ENCODE results near the gene RPS2. TPM values are rescaled to one million over a fixed set of nuclear protein-coding genes. Genes with fewer than 3 reads are reported as not detected.

Gene RPS2
- total RNA-seq, 2 experiments from 2014 or later: 2,461 to 3,120 TPM

DNA sequence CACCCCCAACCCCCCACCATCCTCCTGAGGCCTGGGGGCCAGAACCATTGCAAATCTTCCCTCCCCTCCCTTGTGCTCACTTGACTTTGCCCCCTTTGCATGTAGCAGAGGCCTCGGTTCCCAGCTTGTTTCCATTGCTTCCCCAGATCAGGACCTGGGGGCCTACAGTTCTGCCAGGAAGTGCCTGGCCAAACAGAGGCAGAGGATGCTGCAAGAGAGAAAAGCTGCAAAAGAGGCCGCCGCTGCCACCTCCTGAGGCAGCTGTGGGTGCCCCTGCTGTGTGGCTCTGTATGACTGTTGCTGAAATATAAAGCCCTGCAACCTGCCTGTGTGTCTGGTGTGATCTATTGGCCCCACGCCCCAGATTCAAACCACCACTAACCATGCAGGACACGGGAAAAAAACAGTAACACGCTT lies 3.0 kb downstream of the RPS2 start:
- Histone ChIP-seq H3K27ac (ENCODE audit: low read depth, low read length, poor library complexity, severe bottlenecking) (peak overlapping the region; percentile 80), H3K9me3 (ENCODE audit: low read length) (no peaks in the 10 kb centered on the region), H3K4me3 (ENCODE audit: low read depth, low read length, poor library complexity, severe bottlenecking) (peak overlapping the region; percentile 82), H2AFZ (ENCODE audit: low read length) (no peak overlapping the region), H3K36me3 (ENCODE audit: insufficient read depth, low read length) (peaks cover 57% of the 10 kb centered on the region), H3K79me2 (ENCODE audit: insufficient read depth, low read depth, low read length) (peaks cover 60% of the 10 kb centered on the region), H3K4me1 (ENCODE audit: insufficient read depth, low read length, poor library complexity, severe bottlenecking) (peaks cover 37% of the 10 kb centered on the region), H4K20me1 (ENCODE audit: insufficient read depth, low read length) (peaks cover 14% of the 10 kb centered on the region), H3K9me2 (ENCODE audit: insufficient read depth, low read length) (no peaks in the 10 kb centered on the region), H3K4me2 (ENCODE audit: low read length) (peak overlapping the region; percentile 96)
- ChIA-PET POLR2A (no interaction called here), CTCF (ENCODE audit: unreplicated experiment) (no interaction called here)
- no TSS peak for BruUV-seq (replicated peaks)
- TF ChIP-seq, protein P1, sequence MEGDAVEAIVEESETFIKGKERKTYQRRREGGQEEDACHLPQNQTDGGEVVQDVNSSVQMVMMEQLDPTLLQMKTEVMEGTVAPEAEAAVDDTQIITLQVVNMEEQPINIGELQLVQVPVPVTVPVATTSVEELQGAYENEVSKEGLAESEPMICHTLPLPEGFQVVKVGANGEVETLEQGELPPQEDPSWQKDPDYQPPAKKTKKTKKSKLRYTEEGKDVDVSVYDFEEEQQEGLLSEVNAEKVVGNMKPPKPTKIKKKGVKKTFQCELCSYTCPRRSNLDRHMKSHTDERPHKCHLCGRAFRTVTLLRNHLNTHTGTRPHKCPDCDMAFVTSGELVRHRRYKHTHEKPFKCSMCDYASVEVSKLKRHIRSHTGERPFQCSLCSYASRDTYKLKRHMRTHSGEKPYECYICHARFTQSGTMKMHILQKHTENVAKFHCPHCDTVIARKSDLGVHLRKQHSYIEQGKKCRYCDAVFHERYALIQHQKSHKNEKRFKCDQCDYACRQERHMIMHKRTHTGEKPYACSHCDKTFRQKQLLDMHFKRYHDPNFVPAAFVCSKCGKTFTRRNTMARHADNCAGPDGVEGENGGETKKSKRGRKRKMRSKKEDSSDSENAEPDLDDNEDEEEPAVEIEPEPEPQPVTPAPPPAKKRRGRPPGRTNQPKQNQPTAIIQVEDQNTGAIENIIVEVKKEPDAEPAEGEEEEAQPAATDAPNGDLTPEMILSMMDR (conservative IDR thresholded peaks at IDR 0.05; ENCODE audit: low read length): no peak
- TF ChIP-seq EZH2phosphoT487 (IDR thresholded peaks at IDR 0.05; ENCODE audit: borderline replicate concordance, low read depth, low read length): no peak
- peak; percentile 59 for DNase-seq (ENCODE audit: low spot score)
- intact Hi-C loops (cut with micrococcal nuclease; ENCODE audit: unreplicated experiment): no loop called here

DNA sequence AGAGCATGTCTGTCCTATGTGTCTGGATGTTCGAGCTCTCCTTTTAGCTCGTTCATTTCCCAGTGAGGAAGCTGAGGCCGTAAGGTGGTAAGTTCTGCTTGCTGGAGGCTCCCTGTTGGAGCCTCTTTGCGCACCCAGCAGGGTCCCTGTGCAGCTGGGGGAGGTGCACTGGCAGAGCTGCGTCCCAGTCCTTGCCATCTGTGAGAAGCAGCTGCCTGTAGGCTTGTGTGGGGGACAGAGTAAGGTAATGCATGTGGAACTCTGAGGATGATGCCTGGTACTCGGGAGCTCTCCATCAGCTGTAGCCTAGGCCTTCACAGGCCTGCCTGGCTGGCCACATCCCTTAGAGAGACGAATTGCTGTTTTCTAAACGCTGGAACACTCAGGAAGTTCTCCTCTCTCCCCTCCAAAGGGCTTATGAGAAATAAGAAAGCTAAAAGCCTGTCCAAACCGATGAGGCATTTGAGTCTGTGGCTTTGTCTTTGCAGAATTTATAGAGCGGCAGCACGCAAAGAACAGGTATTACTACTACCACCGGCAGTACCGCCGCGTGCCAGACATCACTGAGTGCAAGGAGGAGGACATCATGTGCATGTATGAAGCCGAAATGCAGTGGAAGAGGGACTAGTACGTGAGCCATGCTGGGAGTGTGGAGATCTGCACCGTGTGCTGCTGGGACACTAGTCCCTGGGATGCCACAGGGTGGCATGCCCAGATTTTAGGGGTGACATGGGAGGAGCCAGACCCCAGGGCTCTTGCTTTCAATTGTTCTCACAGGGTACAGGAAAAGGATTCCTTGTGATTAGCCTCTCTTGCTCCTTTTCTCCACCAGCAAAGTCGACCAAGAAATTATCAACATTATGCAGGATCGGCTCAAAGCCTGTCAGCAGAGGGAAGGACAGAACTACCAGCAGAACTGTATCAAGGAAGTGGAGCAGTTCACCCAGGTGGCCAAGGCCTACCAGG lies 3.7 kb downstream of the RPS2 start:
- Histone ChIP-seq H3K4me1 (ENCODE audit: insufficient read depth, low read length, poor library complexity, severe bottlenecking) (peaks cover 33% of the 10 kb centered on the region), H4K20me1 (ENCODE audit: insufficient read depth, low read length) (peaks cover 14% of the 10 kb centered on the region), H3K79me2 (ENCODE audit: insufficient read depth, low read depth, low read length) (peaks cover 53% of the 10 kb centered on the region), H3K4me2 (ENCODE audit: low read length) (peak overlapping the region; percentile 96), H3K36me3 (ENCODE audit: insufficient read depth, low read length) (peaks cover 52% of the 10 kb centered on the region), H3K9me2 (ENCODE audit: insufficient read depth, low read length) (no peaks in the 10 kb centered on the region), H3K9me3 (ENCODE audit: low read length) (no peaks in the 10 kb centered on the region), H3K27ac (ENCODE audit: low read depth, low read length, poor library complexity, severe bottlenecking) (peak overlapping the region; percentile 80), H3K4me3 (ENCODE audit: low read depth, low read length, poor library complexity, severe bottlenecking) (peak overlapping the region; percentile 82), H2AFZ (ENCODE audit: low read length) (no peak overlapping the region)
- intact Hi-C loops (cut with micrococcal nuclease; ENCODE audit: unreplicated experiment): no loop called here
- no peak for TF ChIP-seq EZH2phosphoT487 (IDR thresholded peaks at IDR 0.05; ENCODE audit: borderline replicate concordance, low read depth, low read length)
- TF ChIP-seq, protein P1 (conservative IDR thresholded peaks at IDR 0.05; ENCODE audit: low read length): peak; percentile 27; the same call in 1 of the 2 replicates
- TSS peak; percentile 65 for BruUV-seq (replicated peaks)
- ChIA-PET CTCF (ENCODE audit: unreplicated experiment) (no interaction called here), POLR2A (interaction anchor here (0.5 to 0.8 kb wide), 3 partner anchors 10 to 540 kb away, joined by 3 to 4 read pairs (median 3); no protein-coding TSS in a partner anchor)
- peak; percentile 69 for DNase-seq (ENCODE audit: low spot score)

Data from OCI-LY7 (cell line).